Epithelial cell of esophagus (primary cell): ENCODE measurements around the gene SLC2A4RG.

ENCODE experiments used
- DNase-seq: peaks from one replicate; pipeline ENCODE4 v3.0.0; 2010; ENCODE audit warnings: low read depth
- H3K4me3 ChIP-seq: 2 replicates; pipeline ENCODE4 v1.5.1; 2011; ENCODE audit warnings: mild to moderate bottlenecking, low read length, control low read depth
- TF ChIP-seq, protein P1 (sequence below): IDR thresholded peaks from 2 replicates; pipeline ENCODE4 v1.5.1; 2011; ENCODE audit warnings: low read depth, mild to moderate bottlenecking, low read length, control low read depth, inconsistent platforms; ENCODE audit not compliant: insufficient read depth; ENCODE audit errors: missing control alignments

Gene SLC2A4RG

DNA sequence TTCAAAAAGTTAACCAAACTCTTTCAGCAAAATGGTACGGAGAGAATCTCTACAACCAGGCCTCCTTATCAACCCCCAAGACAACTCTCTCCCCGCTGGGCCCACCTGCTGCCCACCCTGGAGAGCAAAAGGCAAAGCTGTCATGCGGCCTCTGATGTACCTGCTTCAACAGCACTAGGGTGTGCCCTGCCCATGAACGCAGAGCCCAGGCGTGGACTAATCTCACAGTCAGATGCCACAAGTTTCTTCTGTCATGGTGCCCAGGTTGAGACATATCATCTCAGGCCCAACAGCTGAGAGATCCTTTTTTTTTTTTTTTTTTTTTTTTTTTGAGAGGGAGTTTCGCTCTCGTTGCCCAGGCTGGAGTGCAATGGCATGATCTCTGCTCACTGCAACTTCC is 26.3 kb downstream of the SLC2A4RG start:
- no peak overlapping the region for H3K4me3 ChIP-seq
- TF ChIP-seq, protein P1, sequence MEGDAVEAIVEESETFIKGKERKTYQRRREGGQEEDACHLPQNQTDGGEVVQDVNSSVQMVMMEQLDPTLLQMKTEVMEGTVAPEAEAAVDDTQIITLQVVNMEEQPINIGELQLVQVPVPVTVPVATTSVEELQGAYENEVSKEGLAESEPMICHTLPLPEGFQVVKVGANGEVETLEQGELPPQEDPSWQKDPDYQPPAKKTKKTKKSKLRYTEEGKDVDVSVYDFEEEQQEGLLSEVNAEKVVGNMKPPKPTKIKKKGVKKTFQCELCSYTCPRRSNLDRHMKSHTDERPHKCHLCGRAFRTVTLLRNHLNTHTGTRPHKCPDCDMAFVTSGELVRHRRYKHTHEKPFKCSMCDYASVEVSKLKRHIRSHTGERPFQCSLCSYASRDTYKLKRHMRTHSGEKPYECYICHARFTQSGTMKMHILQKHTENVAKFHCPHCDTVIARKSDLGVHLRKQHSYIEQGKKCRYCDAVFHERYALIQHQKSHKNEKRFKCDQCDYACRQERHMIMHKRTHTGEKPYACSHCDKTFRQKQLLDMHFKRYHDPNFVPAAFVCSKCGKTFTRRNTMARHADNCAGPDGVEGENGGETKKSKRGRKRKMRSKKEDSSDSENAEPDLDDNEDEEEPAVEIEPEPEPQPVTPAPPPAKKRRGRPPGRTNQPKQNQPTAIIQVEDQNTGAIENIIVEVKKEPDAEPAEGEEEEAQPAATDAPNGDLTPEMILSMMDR = no peak
- DNase-seq = no peak

DNA sequence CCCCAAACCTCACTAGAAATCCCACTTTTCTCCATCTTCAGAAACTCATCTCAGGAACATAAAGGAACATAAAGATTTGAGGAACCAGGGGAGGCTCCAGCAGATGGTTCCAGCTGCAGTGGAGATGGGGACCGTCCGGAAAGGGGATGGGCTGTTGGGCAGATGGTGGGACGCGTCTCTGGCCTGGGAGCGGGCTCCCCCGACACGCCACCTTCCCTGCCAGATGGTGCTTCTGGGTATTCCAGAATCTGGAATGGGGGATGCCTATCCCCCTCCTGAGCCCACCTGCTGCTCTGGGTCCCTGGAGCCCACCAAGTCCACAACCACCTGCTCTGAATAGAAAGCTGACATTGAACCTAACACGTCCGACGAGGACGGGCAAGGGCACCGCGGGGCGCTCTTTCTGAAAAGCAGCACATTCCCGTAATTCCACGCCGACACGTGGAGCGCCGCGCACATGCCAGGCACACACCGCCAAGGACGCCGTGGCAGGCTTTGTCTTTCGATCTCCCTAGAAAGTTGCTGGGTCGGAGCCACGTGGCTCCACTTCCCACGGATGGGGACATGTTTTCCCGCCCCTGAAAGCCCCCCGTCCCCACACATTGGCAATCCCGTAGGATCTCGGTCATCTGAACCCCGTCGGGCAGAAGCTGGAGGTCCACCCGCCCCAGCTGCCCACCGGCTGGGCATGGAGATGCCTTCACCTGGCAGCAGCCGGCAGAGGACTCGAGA is 27.3 kb downstream of the SLC2A4RG start:
- TF ChIP-seq, protein P1 = no peak
- H3K4me3 ChIP-seq = no peak overlapping the region
- no peak for DNase-seq

DNA sequence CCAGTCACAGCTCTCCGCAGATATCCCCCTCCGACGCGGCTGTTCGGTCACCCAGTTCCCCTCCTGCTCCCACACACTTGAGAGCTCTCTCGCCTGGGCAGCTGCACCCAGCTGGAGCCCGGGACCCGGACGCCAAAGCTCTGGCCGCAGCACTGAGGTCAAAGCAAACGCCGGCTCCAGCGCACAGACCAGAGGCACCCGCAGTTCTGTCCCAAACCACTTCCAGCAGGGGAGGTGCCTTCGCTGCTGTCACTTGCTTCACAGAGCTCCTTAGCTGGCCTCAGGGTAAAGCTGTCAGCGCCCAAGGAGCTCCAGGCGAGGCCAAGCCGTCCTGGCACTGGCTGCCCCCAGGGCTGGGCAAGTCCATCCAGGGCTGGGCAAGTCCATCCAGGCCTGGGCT is 27.9 kb downstream of the SLC2A4RG start:
- H3K4me3 ChIP-seq = no peak overlapping the region
- no peak for DNase-seq
- TF ChIP-seq, protein P1 = no peak

DNA sequence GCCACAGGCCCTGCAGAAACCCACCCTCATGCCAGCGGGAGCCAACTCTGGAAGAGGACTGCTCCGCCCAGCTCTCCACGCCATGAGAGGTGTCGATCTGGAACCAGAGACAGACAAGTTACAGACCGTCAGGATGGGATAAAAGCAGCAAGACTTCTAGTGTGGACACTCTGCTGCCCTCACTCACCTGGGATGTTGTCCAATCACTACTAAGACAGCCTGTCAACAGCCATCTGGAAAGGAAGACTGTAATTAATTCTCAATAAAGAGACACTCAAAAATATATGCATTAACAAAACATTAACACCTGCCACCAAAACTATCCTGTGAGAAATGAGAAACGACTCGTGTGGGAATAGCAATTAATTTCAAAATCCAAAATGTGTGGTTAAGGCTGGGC is 28.3 kb downstream of the SLC2A4RG start:
- no peak overlapping the region for H3K4me3 ChIP-seq
- TF ChIP-seq, protein P1 = no peak
- DNase-seq = no peak

DNA sequence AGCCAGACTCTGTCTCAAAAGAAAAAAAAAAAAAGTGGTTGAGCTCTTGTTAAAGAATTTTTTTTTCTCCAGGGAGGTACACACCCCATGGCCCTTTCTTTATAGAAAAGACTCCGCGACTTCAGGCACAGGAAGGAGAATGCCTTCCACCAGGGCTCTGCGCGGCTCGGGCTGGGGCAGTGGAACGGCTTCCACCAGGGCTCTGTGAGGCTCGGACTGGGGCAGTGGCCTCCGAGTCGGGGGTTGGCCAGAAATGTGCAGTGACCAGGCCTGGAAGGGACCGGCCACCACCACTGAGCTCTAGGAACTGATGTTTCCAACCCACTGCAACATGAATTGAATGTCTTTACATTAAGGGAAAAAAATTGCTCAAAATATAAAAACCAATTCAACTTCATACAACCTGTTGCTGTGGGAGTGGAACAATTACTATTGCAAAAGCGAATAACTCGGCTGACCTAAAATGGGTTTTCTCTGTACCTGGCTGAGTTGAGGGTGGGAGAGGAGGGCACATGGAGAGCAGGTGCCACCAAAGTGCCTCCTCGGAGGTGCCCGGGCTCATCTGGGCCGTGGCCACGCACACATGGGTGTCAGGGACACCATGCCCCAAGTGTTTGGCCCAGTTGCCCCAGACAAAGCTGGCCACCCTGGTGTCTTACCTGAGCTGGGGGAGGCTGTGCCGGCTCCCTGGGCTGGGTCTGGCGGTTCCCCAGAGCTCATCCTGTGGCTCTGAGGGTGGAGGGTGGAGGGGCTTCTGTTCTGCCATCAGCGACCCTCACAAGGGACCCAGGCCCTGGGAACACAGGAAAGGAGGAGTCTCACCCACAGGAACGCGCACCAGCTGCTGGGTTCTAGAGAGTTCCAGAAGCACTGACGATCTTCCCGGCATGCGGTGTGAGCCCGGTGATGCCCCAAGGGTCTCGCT is 29.3 kb downstream of the SLC2A4RG start:
- DNase-seq = no peak
- TF ChIP-seq, protein P1 = no peak
- no peak overlapping the region for H3K4me3 ChIP-seq

DNA sequence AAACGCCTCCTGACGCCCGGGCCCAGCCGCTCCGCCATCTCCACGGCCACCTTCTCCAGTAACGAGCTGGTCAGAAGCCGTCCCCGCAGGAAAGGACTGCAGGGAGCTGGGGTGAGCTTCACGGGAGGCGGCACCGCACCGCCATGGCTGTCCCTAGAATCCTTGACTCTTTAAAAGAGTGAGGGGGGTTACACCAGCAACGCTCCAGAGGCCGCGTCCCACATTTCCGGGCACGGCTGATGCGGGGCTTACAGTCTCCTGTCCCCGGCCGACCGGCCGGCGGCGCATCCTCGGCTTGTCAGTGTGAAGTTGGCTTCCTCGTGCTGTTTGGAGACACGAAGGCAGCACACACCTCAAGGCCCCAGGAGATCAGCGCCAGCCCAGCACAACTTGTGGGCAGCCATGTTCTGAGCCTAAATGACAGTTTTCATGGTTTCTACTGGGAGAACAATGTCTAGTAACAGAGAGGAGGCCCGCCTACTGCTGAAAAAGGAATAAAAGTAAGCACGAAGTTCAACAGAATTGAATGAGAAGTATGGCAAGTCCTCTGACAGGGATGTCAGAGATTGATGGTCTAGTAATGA is 30.4 kb downstream of the SLC2A4RG start:
- no peak overlapping the region for H3K4me3 ChIP-seq
- TF ChIP-seq, protein P1 = no peak
- no peak for DNase-seq
